MM.1S (cell line): ENCODE data around the gene TMEM62.

ENCODE experiments used
- DNase-seq: peaks from one replicate; pipeline ENCODE4 v3.0.0-alpha.2; 2015
- H2AFZ ChIP-seq: fragments of 300-600 bp; sonication (generic); 2 replicates; pipeline ENCODE4 v1.6.0; 2016; ENCODE audit warnings: antibody characterized with exemption, low read length
- H3F3A ChIP-seq: fragments of 300-600 bp; sonication (generic); 2 replicates; pipeline ENCODE4 v1.6.1; 2016; ENCODE audit warnings: mild to moderate bottlenecking, antibody characterized with exemption, low read length, moderate library complexity, mixed read lengths; ENCODE audit not compliant: insufficient read depth
- H3K27ac ChIP-seq: fragments of 300-600 bp; sonication (generic); 2 replicates; pipeline ENCODE4 v1.5.1; 2016; ENCODE audit warnings: mild to moderate bottlenecking, low read length
- H3K27me3 ChIP-seq: fragments of 300-600 bp; sonication (generic); replicated peaks from 2 replicates; pipeline ENCODE4 v1.6.0; 2016; ENCODE audit warnings: low read length; ENCODE audit not compliant: insufficient read depth
- H3K36me3 ChIP-seq: fragments of 300-600 bp; sonication (generic); replicated peaks from 2 replicates; pipeline ENCODE4 v1.6.1; 2016; ENCODE audit warnings: mild to moderate bottlenecking, low read length, mixed read lengths; ENCODE audit not compliant: insufficient read depth
- H3K4me1 ChIP-seq: fragments of 300-600 bp; sonication (generic); 2 replicates; pipeline ENCODE4 v1.6.1; 2016; ENCODE audit warnings: low read length, mixed read lengths
- H3K4me2 ChIP-seq: fragments of 300-600 bp; sonication (generic); 2 replicates; pipeline ENCODE4 v1.6.0; 2016; ENCODE audit warnings: low read depth, low read length
- H3K4me3 ChIP-seq: fragments of 300-600 bp; sonication (generic); 2 replicates; pipeline ENCODE4 v1.5.1; 2016; ENCODE audit warnings: low read length, mixed read lengths
- H3K79me2 ChIP-seq: fragments of 300-600 bp; sonication (generic); 2 replicates; pipeline ENCODE4 v1.6.1; 2016; ENCODE audit warnings: mixed run types, low read length, mixed read lengths
- H3K9ac ChIP-seq: fragments of 300-600 bp; sonication (generic); 2 replicates; pipeline ENCODE4 v1.6.1; 2016; ENCODE audit warnings: low read length, mixed read lengths
- H3K9me2 ChIP-seq: fragments of 300-600 bp; sonication (generic); replicated peaks from 2 replicates; pipeline ENCODE4 v1.6.1; 2016; ENCODE audit warnings: mild to moderate bottlenecking, low read length, mixed read lengths; ENCODE audit not compliant: insufficient read depth
- H3K9me3 ChIP-seq: fragments of 300-600 bp; sonication (generic); replicated peaks from 2 replicates; pipeline ENCODE4 v1.6.1; 2016; ENCODE audit warnings: mild to moderate bottlenecking, low read length, mixed read lengths; ENCODE audit not compliant: insufficient read depth
- H4K20me1 ChIP-seq: fragments of 300-600 bp; sonication (generic); 2 replicates; pipeline ENCODE4 v1.6.1; 2016; ENCODE audit warnings: mild to moderate bottlenecking, low read length, moderate library complexity, mixed read lengths; ENCODE audit not compliant: insufficient read depth
- CTCF ChIP-seq: fragments of 300-600 bp; sonication (generic); IDR thresholded peaks from 2 replicates; pipeline ENCODE4 v1.5.1; 2016; ENCODE audit warnings: antibody characterized with exemption, low read length, mixed read lengths
- EZH2 ChIP-seq: fragments of 300-600 bp; sonication (generic); optimal IDR thresholded peaks from 2 replicates; pipeline ENCODE3; 2017; ENCODE audit warnings: low read depth, mild to moderate bottlenecking, antibody characterized with exemption, low read length, mixed read lengths
- EZH2phosphoT487 ChIP-seq: fragments of 300-600 bp; sonication (generic); IDR thresholded peaks from 2 replicates; pipeline ENCODE4 v1.6.1; 2018; ENCODE audit warnings: antibody characterized with exemption, low read length

The TMEM62 gene

GRCh38 chr15:43207024-43207423 lies 73.6 kb downstream of the TMEM62 start:
- Histone ChIP-seq H3K79me2 (no peaks in the 10 kb centered on the region), H3K27me3 (no peaks in the 10 kb centered on the region), H3F3A (no peaks in the 10 kb centered on the region), H3K9ac (no peak overlapping the region), H3K36me3 (no peaks in the 10 kb centered on the region), H3K9me3 (no peaks in the 10 kb centered on the region), H3K4me2 (no peak overlapping the region), H3K27ac (no peak overlapping the region), H2AFZ (no peak overlapping the region), H3K4me1 (no peaks in the 10 kb centered on the region), H3K4me3 (no peak overlapping the region), H3K9me2 (no peaks in the 10 kb centered on the region), H4K20me1 (no peaks in the 10 kb centered on the region)
- TF ChIP-seq EZH2 (no peak), EZH2phosphoT487 (no peak), CTCF (no peak)
- DNase-seq: no peak

GRCh38 chr15:43208052-43209002 lies 74.9 kb downstream of the TMEM62 start:
- no peak overlapping the region for H3K27ac ChIP-seq
- H3K36me3 ChIP-seq: no peaks in the 10 kb centered on the region
- H3F3A ChIP-seq: no peaks in the 10 kb centered on the region
- no peak overlapping the region for H3K4me3 ChIP-seq
- no peaks in the 10 kb centered on the region for H3K27me3 ChIP-seq
- no peak overlapping the region for H2AFZ ChIP-seq
- no peaks in the 10 kb centered on the region for H3K4me1 ChIP-seq
- no peak for TF ChIP-seq CTCF
- TF ChIP-seq EZH2: no peak
- no peak for TF ChIP-seq EZH2phosphoT487
- H4K20me1 ChIP-seq: no peaks in the 10 kb centered on the region
- no peaks in the 10 kb centered on the region for H3K9me2 ChIP-seq
- no peak overlapping the region for H3K4me2 ChIP-seq
- no peaks in the 10 kb centered on the region for H3K79me2 ChIP-seq
- H3K9me3 ChIP-seq: no peaks in the 10 kb centered on the region
- DNase-seq: no peak
- H3K9ac ChIP-seq: no peak overlapping the region

GRCh38 chr15:43209059-43209824 lies 75.9 kb downstream of the TMEM62 start:
- Histone ChIP-seq H3K9ac (no peak overlapping the region), H3K27me3 (no peaks in the 10 kb centered on the region), H2AFZ (no peak overlapping the region), H3F3A (no peaks in the 10 kb centered on the region), H4K20me1 (no peaks in the 10 kb centered on the region), H3K79me2 (no peaks in the 10 kb centered on the region), H3K36me3 (no peaks in the 10 kb centered on the region), H3K4me1 (no peaks in the 10 kb centered on the region), H3K9me2 (no peaks in the 10 kb centered on the region), H3K27ac (no peak overlapping the region), H3K4me2 (no peak overlapping the region), H3K4me3 (no peak overlapping the region), H3K9me3 (no peaks in the 10 kb centered on the region)
- TF ChIP-seq CTCF (no peak), EZH2phosphoT487 (no peak)
- no peak for DNase-seq
